Activated CD8-positive, alpha-beta memory T cell treated with anti-CD3 and anti-CD28 coated beads, Interleukin-2, amount 10 ng/mL, durations not matched to agents 7 days and 5 days (primary cell): ENCODE data around the gene TRPC4. TPM values are rescaled to one million over a fixed set of nuclear protein-coding genes. Genes with fewer than 3 reads are reported as not detected.
"Not testable (repeated sequence)": the region's sequence is repeated elsewhere in the genome, so short reads cannot be mapped to it uniquely, and the experiment has no call there.

Experiments used
- ATAC-seq: fragments of 150-1000 bp; cut with Tn5 transposase; one replicate; pipeline ENCODE4 v1.10.0; 2021; ENCODE audit warnings: moderate library complexity
- CTCF ChIA-PET: fragments of 350-600 bp; sonication (Branson Sonifier 250); formaldehyde crosslinking; loops from one replicate; lab custom pipeline; 2021; ENCODE audit warnings: antibody characterized with exemption; lab: Charles Lee
- DNase-seq: peaks from one replicate; pipeline ENCODE4 v3.0.0-alpha.2; 2020
- H3K27ac Mint-ChIP-seq: one replicate; pipeline ENCODE4 v1.8.0; 2021; ENCODE audit warnings: mild to moderate bottlenecking, mixed read lengths
- H3K27me3 Mint-ChIP-seq: one replicate; pipeline ENCODE4 v1.8.0; 2021; ENCODE audit warnings: mixed read lengths
- H3K36me3 Mint-ChIP-seq: one replicate; pipeline ENCODE4 v1.8.0; 2021; ENCODE audit warnings: mild to moderate bottlenecking, mixed read lengths
- H3K4me1 Mint-ChIP-seq: one replicate; pipeline ENCODE4 v1.8.0; 2021; ENCODE audit warnings: mixed read lengths
- H3K4me3 Mint-ChIP-seq: one replicate; pipeline ENCODE4 v1.8.0; 2021; ENCODE audit warnings: mild to moderate bottlenecking, moderate library complexity, mixed read lengths
- H3K9me3 Mint-ChIP-seq: one replicate; pipeline ENCODE4 v1.8.0; 2022; ENCODE audit warnings: low read depth, mixed read lengths
- total RNA-seq, 2 experiments: library from RNA; stranded (reverse); gene quantifications; one replicate each; pipeline ENCODE4 v1.2.3, GENCODE V29; 2021

Gene TRPC4
- total RNA-seq, 2 experiments from 2014 or later: not detected

DNA sequence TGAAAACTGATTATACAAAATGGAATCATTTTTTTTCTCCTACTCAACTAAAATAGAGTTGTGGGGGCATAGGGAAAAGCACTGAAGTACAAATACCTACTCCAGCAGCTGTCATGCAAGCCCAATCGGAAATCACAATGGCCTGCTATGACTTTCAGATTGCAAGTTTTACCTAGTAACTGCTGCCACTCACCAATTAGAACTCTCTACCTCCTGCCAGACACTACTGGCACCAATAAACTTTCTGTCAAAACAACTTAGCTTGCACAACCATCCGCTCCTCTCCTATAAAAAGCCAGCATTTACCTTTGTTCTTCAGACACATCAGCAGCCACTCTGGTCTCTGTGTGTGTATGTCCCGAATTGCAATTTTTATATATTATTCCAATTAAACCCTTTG lies 9.3 kb upstream of the TRPC4 start:
- no peaks in the 10 kb centered on the region for H3K4me1 Mint-ChIP-seq
- ATAC-seq (no peak), DNase-seq (no peak)
- H3K4me3 Mint-ChIP-seq: no peak overlapping the region
- no peak overlapping the region for H3K27ac Mint-ChIP-seq
- H3K27me3 Mint-ChIP-seq: no peaks in the 10 kb centered on the region
- no peaks in the 10 kb centered on the region for H3K36me3 Mint-ChIP-seq
- CTCF ChIA-PET: no interaction called here
- no peaks in the 10 kb centered on the region for H3K9me3 Mint-ChIP-seq

GRCh38 chr13:37878496-37878895 lies 8.9 kb upstream of the TRPC4 start:
- ATAC-seq: no peak
- no peaks in the 10 kb centered on the region for H3K4me1 Mint-ChIP-seq
- no peaks in the 10 kb centered on the region for H3K27me3 Mint-ChIP-seq
- CTCF ChIA-PET: no interaction called here
- H3K4me3 Mint-ChIP-seq: no peak overlapping the region
- H3K9me3 Mint-ChIP-seq: no peaks in the 10 kb centered on the region
- no peak overlapping the region for H3K27ac Mint-ChIP-seq
- H3K36me3 Mint-ChIP-seq: no peaks in the 10 kb centered on the region
- DNase-seq: no peak

DNA sequence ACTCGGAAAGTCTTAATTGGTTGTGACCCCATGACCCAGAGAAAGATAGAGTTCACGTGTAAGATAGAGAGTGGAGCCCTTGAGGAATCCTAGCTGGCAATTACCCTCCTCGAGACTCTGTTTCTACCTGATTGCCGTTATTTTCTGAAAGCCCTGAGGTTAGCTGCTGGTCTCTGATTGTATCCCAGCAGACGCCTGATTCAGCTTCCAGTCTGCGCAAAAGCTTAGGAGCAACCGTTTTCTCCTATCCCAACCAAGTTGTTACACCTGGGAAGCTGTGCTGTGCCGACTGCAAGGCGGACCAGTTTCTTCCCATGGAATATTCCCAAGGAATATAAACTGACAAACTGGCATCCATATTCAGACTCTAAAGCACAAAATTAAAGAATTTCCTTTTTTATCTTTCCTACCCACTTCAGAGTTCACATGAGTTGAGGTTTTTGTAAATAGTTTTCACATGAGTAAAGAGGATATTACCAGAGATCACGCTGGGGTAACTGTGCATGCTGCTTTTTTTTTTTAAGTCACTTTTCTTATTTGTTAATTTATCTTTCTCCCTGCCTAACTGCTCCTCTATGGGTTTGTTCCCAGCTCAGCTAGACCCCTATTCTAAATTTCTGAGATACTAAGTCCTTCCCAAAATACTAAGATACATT lies 1.5 kb upstream of the TRPC4 start:
- H3K4me1 Mint-ChIP-seq: no peaks in the 10 kb centered on the region
- CTCF ChIA-PET: interaction anchor here (1.2 kb wide), 1 partner anchor 12 kb away, joined by 3 read pairs; no protein-coding TSS in a partner anchor
- H3K36me3 Mint-ChIP-seq: peaks cover 1% of the 10 kb centered on the region
- DNase-seq (no peak), ATAC-seq (no peak)
- peaks cover 31% of the 10 kb centered on the region for H3K27me3 Mint-ChIP-seq
- no peak overlapping the region for H3K4me3 Mint-ChIP-seq
- no peaks in the 10 kb centered on the region for H3K9me3 Mint-ChIP-seq
- H3K27ac Mint-ChIP-seq: no peak overlapping the region

GRCh38 chr13:37870489-37870845 lies 895 bp upstream of the TRPC4 start:
- ATAC-seq: no peak
- H3K36me3 Mint-ChIP-seq: peaks cover 1% of the 10 kb centered on the region
- H3K27me3 Mint-ChIP-seq: peaks cover 31% of the 10 kb centered on the region
- H3K27ac Mint-ChIP-seq: no peak overlapping the region
- CTCF ChIA-PET: interaction anchor here (1.2 kb wide), 1 partner anchor 12 kb away, joined by 3 read pairs; no protein-coding TSS in a partner anchor
- H3K9me3 Mint-ChIP-seq: no peaks in the 10 kb centered on the region
- DNase-seq: no peak
- H3K4me1 Mint-ChIP-seq: no peaks in the 10 kb centered on the region
- no peak overlapping the region for H3K4me3 Mint-ChIP-seq

GRCh38 chr13:37869506-37869755 lies 141 bp downstream of the TRPC4 start:
- no peak for DNase-seq
- H3K36me3 Mint-ChIP-seq: peaks cover 1% of the 10 kb centered on the region
- CTCF ChIA-PET: no interaction called here
- no peak for ATAC-seq
- H3K9me3 Mint-ChIP-seq: no peaks in the 10 kb centered on the region
- no peak overlapping the region for H3K4me3 Mint-ChIP-seq
- H3K4me1 Mint-ChIP-seq: no peaks in the 10 kb centered on the region
- H3K27me3 Mint-ChIP-seq: peaks cover 31% of the 10 kb centered on the region
- H3K27ac Mint-ChIP-seq: no peak overlapping the region

DNA sequence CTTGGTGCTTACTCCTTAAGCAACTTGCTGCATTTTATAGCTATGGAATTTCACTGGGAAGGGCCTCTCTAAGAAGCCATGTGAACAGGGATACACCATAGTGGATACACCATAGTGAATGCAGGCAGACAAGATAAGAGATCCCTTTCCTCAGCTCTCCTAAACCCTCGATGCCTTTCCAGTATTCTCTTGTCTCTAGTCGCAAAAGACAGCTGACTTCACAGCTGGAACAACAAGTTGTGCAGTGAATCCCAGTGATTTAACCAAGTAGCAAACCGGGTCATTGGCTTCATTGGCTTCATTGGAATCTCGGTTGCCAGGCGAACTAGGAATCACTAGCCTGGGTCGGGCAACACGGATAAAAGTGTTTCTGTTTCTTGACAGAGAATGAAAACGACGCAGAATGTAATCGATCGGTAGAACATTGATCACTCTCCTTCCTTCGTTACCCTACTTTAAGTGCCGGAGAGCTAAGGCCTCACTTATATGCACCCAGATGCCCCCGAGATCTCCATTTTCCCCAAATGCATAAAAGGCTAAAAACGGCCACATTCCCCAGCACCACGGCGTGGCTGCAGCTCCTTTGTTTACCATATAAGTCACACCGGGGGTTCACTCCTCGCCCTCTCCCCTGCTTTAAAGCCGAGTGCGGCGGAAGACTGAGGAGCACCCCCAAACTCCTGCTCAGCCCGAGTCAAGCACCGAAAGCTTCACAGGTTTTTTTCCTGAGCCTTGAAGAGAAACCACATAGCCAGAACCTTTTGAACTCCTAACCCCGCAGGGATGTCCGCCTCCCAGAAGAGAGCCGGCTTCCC lies 674 bp downstream of the TRPC4 start:
- DNase-seq: no peak
- H3K27me3 Mint-ChIP-seq: peaks cover 31% of the 10 kb centered on the region
- H3K27ac Mint-ChIP-seq: no peak overlapping the region
- peaks cover 1% of the 10 kb centered on the region for H3K36me3 Mint-ChIP-seq
- no peak overlapping the region for H3K4me3 Mint-ChIP-seq
- no peaks in the 10 kb centered on the region for H3K4me1 Mint-ChIP-seq
- CTCF ChIA-PET: no interaction called here
- no peak for ATAC-seq
- no peaks in the 10 kb centered on the region for H3K9me3 Mint-ChIP-seq

GRCh38 chr13:37863708-37864107 lies 5.9 kb downstream of the TRPC4 start:
- H3K4me1 Mint-ChIP-seq: no peaks in the 10 kb centered on the region
- CTCF ChIA-PET: no interaction called here

GRCh38 chr13:37835392-37835791 lies 34.2 kb downstream of the TRPC4 start:
- no peaks in the 10 kb centered on the region for H3K27me3 Mint-ChIP-seq
- no peaks in the 10 kb centered on the region for H3K4me1 Mint-ChIP-seq
- no peaks in the 10 kb centered on the region for H3K36me3 Mint-ChIP-seq
- H3K27ac Mint-ChIP-seq: no peak overlapping the region
- DNase-seq: no peak
- H3K4me3 Mint-ChIP-seq: no peak overlapping the region
- CTCF ChIA-PET: no interaction called here
- H3K9me3 Mint-ChIP-seq: no peaks in the 10 kb centered on the region
- ATAC-seq: no peak

More at GRCh38 chr13:37863708-37864107, 5.9 kb downstream of the TRPC4 start:
- no peak for DNase-seq
- Mint-ChIP-seq H3K27me3 (peaks cover 6% of the 10 kb centered on the region), H3K9me3 (no peaks in the 10 kb centered on the region), H3K27ac (no peak overlapping the region), H3K36me3 (no peaks in the 10 kb centered on the region), H3K4me3 (no peak overlapping the region)
- no peak for ATAC-seq

GRCh38 chr13:37833411-37833810 lies 36.2 kb downstream of the TRPC4 start:
- ATAC-seq (no peak), DNase-seq (no peak)
- H3K4me3 Mint-ChIP-seq: no peak overlapping the region
- CTCF ChIA-PET: no interaction called here
- H3K27ac Mint-ChIP-seq: no peak overlapping the region
- H3K9me3 Mint-ChIP-seq: no peaks in the 10 kb centered on the region
- no peaks in the 10 kb centered on the region for H3K4me1 Mint-ChIP-seq
- H3K27me3 Mint-ChIP-seq: no peaks in the 10 kb centered on the region
- no peaks in the 10 kb centered on the region for H3K36me3 Mint-ChIP-seq

DNA sequence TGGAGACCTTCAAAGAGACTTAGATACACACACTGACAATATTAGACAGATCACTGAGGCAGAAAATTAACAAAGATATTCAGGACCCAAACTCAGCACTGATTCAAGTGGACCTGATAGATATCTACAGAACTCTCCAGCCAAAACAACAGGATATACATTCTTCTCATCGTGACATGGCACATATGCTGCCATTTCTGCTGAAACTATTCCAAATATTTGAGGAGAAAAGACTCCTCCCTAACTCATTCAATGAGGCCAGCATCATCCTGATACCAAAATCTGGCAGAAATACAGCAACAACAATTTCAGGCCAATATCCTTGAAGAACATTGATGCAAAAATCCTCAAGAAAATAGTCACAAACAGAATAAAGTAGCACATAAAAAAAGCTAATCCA lies 53.3 kb downstream of the TRPC4 start:
- CTCF ChIA-PET: no interaction called here

GRCh38 chr13:37811441-37811840 lies 58.1 kb downstream of the TRPC4 start:
- no peak overlapping the region for H3K4me3 Mint-ChIP-seq
- H3K27ac Mint-ChIP-seq: no peak overlapping the region
- H3K36me3 Mint-ChIP-seq: no peaks in the 10 kb centered on the region
- CTCF ChIA-PET: no interaction called here
- peaks cover 12% of the 10 kb centered on the region for H3K9me3 Mint-ChIP-seq
- H3K27me3 Mint-ChIP-seq: no peaks in the 10 kb centered on the region
- DNase-seq (no peak), ATAC-seq (no peak)
- H3K4me1 Mint-ChIP-seq: no peaks in the 10 kb centered on the region

More for the DNA sequence above, 53.3 kb downstream of the TRPC4 start:
- H3K9me3 Mint-ChIP-seq: peaks cover 14% of the 10 kb centered on the region
- no peak for DNase-seq
- no peaks in the 10 kb centered on the region for H3K4me1 Mint-ChIP-seq
- no peak overlapping the region for H3K4me3 Mint-ChIP-seq
- ATAC-seq: no peak
- no peak overlapping the region for H3K27ac Mint-ChIP-seq
- H3K36me3 Mint-ChIP-seq: no peaks in the 10 kb centered on the region
- no peaks in the 10 kb centered on the region for H3K27me3 Mint-ChIP-seq

- CTCF ChIA-PET: no interaction called here
- H3K27me3 Mint-ChIP-seq: no peaks in the 10 kb centered on the region
- peaks cover 4% of the 10 kb centered on the region for H3K9me3 Mint-ChIP-seq
- no peaks in the 10 kb centered on the region for H3K4me1 Mint-ChIP-seq
- no peak overlapping the region for H3K27ac Mint-ChIP-seq
- no peak for DNase-seq
- H3K36me3 Mint-ChIP-seq: no peaks in the 10 kb centered on the region
- no peak overlapping the region for H3K4me3 Mint-ChIP-seq
- no peak for ATAC-seq
Measured at GRCh38 chr13:37806666-37807065, 62.9 kb downstream of the TRPC4 start.

- H3K27me3 Mint-ChIP-seq: no peaks in the 10 kb centered on the region
- CTCF ChIA-PET: no interaction called here
- no peak overlapping the region for H3K4me3 Mint-ChIP-seq
Measured at GRCh38 chr13:37797631-37798030, 71.9 kb downstream of the TRPC4 start.

DNA sequence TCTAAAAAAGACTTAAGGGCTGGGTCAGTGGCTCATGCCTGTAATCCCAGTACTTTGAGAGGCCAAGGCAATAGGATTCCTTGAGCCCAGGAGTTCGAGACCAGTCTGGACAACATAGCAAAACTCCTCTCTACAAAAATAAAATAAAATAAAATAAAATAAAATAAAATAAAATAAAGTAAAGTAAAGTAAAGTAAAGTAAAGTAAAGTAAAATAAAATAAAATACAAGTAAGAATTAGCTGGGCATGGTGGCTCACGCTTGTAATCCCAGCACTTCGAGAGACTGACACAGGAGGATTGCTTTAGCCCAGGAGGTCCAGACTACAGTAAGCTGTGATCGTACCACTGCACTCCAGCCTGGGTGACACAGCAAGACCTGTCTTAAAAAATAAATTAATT lies 72.8 kb downstream of the TRPC4 start:
- H3K36me3 Mint-ChIP-seq, CTCF ChIA-PET, H3K9me3 Mint-ChIP-seq, H3K27ac Mint-ChIP-seq, DNase-seq, H3K4me1 Mint-ChIP-seq, ATAC-seq, H3K27me3 Mint-ChIP-seq, H3K4me3 Mint-ChIP-seq: not testable (repeated sequence)

More at GRCh38 chr13:37797631-37798030, 71.9 kb downstream of the TRPC4 start:
- DNase-seq: no peak
- Mint-ChIP-seq H3K27ac (no peak overlapping the region), H3K4me1 (no peaks in the 10 kb centered on the region), H3K9me3 (no peaks in the 10 kb centered on the region), H3K36me3 (no peaks in the 10 kb centered on the region)
- no peak for ATAC-seq
